ENCODE results near the gene TBC1D5. TPM values are rescaled to one million over a fixed set of nuclear protein-coding genes. Genes with fewer than 3 reads are reported as not detected.
"Not testable (repeated sequence)": the region's sequence is repeated elsewhere in the genome, so short reads cannot be mapped to it uniquely, and the experiment has no call there.

TBC1D5 gene
- total RNA-seq, 1 donor from 2014 or later, result 52.4 TPM

DNA sequence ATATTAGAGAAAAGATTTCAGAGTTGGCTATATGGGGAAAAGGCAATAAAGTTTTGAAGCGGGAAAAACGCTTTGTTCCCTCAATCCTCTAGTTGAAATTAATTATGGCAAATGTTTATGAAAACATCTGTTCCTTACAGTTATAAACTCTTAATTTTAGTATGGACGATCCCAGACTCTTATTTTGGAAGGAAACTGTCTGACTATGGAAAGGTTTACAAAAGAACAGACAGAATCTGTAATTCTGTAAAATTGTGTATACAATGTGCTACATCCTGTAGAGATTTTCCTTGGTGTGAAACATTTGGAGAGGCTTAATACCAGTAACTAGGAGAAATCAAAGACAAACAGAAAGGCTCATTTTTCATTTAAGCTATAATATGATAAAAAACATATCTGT, 311.8 kb downstream of the TBC1D5 start:
- no peak for DNase-seq (ENCODE audit: extremely low read depth, low read depth, low spot score)

- DNase-seq (ENCODE audit: extremely low read depth, low read depth, low spot score), result no peak
Observed at GRCh38 chr3:17423786-17424536, 318.5 kb downstream of the TBC1D5 start.

GRCh38 chr3:17422636-17423035, 319.8 kb downstream of the TBC1D5 start:
- DNase-seq (ENCODE audit: extremely low read depth, low read depth, low spot score), result no peak

DNA sequence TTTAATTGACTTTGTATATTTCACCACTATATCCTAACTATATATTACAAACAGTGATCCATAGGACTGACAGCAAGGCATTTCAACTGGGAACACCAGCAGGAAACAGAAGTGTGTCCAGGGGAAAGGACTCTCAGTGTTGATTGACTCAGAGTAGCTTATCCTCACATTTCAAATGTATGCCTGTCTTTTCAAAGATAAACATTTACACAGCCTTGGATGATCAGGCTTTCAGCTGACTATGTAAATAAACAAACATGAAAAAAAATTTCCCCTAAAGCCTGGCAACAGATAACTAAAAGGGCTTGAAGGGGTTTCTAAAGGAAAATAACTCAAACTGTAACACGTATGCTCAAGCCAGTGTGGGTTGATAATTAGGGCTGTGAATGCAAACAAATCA, 321.8 kb downstream of the TBC1D5 start:
- DNase-seq (ENCODE audit: extremely low read depth, low read depth, low spot score), result no peak

DNA sequence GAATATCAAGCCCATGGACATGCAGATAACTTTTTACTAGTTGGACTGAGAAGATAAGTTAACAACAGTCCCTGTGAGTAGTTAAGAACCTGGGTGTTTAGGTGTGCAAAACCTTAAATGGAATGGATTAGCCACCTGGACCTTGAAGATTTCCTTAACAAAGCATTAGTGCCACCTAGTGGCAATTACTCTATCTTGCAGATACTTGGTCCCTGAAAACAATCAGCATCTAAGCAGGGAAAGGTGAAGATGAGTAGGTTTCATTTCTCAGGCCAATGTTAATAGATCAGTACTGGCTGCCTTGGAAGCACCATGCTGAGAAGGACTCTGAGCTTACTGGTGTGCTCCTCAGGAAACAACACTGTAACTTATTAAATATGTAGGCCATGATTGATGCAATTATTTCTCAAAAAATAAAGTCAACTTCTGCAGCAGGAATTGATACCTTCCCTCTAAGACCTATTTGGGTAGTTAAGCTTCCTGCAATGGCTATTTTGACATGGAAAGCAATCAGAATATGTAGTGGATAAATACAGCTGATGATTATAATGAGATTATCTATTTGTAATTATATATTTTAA, 329.4 kb downstream of the TBC1D5 start:
- peak; percentile 63 for DNase-seq (ENCODE audit: extremely low read depth, low read depth, low spot score)

GRCh38 chr3:17411157-17411877, 331.1 kb downstream of the TBC1D5 start:
- DNase-seq (ENCODE audit: extremely low read depth, low read depth, low spot score), result no peak

DNA sequence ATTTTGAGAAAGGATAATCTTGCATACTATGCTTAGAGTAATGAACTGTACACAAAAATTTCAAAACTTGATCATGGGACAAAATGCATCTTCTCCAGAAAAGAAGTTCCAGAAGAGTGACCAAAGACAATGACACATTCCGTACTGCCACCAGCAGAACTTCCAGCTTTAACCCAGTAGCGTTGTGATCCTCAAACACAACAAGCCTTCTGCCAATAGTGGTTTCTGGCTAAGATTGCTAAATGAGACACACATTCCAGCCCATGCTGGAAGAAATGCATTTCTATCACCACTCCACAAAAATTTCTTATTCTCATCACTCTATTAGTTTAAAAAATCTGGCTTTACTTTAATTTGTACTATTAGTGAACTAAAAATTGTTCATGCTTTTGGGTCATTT, 334.9 kb downstream of the TBC1D5 start:
- DNase-seq (ENCODE audit: extremely low read depth, low read depth, low spot score), result no peak

GRCh38 chr3:17404548-17404947, 337.9 kb downstream of the TBC1D5 start:
- no peak for DNase-seq (ENCODE audit: extremely low read depth, low read depth, low spot score)

DNA sequence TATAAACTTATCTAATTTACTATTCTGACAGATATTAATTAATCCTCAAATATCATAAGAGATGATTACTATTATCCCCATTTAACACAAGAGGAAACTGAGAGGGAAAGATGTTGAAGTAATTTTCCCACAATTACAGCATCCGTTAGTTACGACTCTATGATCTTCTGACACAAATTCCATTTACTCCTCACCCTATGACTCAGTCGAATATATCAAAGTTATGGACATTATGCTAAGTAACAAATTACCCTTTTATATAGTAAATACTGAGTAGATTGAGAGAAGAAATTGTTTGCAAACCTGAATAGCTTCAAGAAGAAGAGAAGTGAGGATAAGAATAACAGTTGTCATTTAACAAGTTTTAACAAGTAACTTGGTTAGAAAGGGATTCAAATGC, 340.0 kb downstream of the TBC1D5 start:
- DNase-seq (ENCODE audit: extremely low read depth, low read depth, low spot score), result no peak

DNA sequence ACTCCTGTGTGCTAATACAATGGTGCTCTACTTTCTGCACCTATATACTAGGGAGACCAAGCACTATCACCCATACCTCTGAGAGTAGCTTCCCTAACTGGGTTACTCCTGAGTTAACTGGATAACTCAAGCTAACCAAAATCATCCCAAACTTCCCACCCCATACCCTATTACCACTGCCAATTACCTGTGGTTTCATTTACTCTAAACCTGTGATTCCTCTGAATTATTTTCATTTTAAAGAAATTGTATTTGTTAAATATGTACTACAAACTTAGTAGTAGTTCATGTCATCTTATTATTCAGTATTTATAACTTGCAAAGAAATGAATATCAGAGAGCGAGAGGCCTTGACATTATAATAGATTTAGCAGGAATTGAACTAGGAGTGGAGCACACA, 340.5 kb downstream of the TBC1D5 start:
- no peak for DNase-seq (ENCODE audit: extremely low read depth, low read depth, low spot score)

GRCh38 chr3:17399586-17399985, 342.8 kb downstream of the TBC1D5 start:
- no peak for DNase-seq (ENCODE audit: extremely low read depth, low read depth, low spot score)

- no peak for DNase-seq (ENCODE audit: extremely low read depth, low read depth, low spot score)
Observed at GRCh38 chr3:17398959-17399551, 343.4 kb downstream of the TBC1D5 start.

- no peak for DNase-seq (ENCODE audit: extremely low read depth, low read depth, low spot score)
Observed at GRCh38 chr3:17396036-17396435, 346.4 kb downstream of the TBC1D5 start.

DNA sequence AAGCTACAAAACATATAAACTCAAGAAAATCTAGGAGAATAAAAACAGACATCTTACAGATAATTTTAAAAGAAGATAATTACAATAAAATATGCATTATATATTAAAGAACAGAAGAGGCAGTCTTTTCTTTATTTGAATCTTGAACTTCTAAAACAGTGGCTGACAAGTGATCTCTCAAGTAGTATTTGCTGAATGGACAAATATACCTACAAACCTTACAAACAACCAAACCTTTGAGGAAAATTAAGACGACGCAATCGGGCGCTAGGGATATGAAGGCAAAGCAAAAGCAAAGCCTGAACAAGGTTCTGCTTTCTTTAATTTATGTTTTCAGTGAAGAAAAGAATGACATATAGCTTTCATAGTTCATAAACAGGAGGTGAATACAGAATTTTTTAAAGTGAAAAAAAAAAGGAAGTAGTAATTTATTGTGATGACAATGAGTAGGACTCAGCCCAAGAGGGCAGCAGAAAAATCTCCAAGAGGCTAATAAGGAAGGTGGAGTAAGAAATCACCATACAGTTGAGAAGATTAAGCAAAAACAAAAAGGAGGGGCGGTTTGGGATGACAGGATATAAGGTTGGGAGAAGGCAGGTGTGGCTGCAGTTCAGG, 347.8 kb downstream of the TBC1D5 start:
- no peak for DNase-seq (ENCODE audit: extremely low read depth, low read depth, low spot score)

- not testable (repeated sequence) for DNase-seq (ENCODE audit: extremely low read depth, low read depth, low spot score)
Observed at GRCh38 chr3:17392516-17392915, 349.9 kb downstream of the TBC1D5 start.

- no peak for DNase-seq (ENCODE audit: extremely low read depth, low read depth, low spot score)
Observed at GRCh38 chr3:17390785-17391184, 351.6 kb downstream of the TBC1D5 start.

DNA sequence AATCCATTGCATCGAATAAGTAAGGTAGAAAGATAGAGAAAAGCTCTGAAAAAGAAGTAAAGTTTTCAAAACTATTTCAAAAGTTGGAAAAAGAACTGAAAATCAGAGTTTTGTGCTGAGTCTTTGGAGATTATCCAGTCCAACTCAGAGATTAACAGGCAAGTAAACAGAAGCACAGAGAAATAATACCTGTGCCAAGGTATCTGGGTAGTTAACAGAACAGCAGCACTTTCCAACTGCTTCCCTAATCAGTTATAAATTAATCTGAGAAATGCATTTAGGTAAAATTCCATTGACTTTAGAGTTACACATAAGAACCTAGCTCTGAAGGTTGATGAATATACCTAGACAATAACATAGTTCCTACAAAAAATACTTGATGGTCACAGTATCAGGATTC, 355.3 kb downstream of the TBC1D5 start:
- no peak for DNase-seq (ENCODE audit: extremely low read depth, low read depth, low spot score)

DNA sequence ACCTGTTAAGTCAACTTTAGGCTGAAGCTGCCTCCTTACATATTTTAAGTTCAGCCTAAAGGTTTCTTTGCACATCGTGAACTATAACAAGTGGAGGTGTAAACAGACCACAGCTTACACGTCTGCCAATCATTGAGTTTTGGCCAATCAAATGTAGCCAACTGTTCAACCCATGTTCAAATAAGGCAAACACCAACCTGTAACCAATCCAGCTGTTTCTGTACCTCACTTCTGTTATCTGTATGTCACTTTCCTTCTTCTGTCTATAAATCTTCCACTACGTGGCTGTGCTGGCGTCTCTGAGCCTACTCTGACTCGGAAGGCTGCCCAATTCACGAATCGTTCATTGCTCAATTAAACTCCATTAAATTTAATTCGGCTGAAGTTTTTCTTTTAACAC, 356.0 kb downstream of the TBC1D5 start:
- DNase-seq (ENCODE audit: extremely low read depth, low read depth, low spot score), result no peak

GRCh38 chr3:17384567-17385296, 357.7 kb downstream of the TBC1D5 start:
- no peak for DNase-seq (ENCODE audit: extremely low read depth, low read depth, low spot score)

DNA sequence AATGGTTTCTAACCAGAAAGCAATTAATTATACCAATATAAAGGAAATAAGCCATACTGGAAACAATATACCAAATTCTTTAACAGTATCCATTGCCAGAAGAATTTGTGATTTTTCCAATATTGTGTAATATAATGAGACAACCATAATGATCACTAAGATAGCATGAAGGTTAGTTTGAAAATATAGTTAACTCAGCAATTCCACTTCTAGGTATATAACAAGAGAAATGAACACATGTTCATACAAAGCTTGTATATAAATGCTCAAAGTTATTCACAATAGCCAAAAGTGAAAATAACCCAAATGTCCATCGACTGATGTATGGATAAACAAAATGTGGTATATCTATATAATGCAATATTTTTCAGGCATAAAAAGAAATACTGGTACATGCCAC, 369.1 kb downstream of the TBC1D5 start:
- no peak for DNase-seq (ENCODE audit: extremely low read depth, low read depth, low spot score)

All from glomerular endothelial cell (primary cell).